ENCODE data around the gene FBXO22. TPM values are rescaled to one million over a fixed set of nuclear protein-coding genes. Genes with fewer than 3 reads are reported as not detected.

The FBXO22 gene
- total and polyA plus RNA-seq, 12 donors, result 3.8 to 23.4 (median 18.4) TPM

DNA sequence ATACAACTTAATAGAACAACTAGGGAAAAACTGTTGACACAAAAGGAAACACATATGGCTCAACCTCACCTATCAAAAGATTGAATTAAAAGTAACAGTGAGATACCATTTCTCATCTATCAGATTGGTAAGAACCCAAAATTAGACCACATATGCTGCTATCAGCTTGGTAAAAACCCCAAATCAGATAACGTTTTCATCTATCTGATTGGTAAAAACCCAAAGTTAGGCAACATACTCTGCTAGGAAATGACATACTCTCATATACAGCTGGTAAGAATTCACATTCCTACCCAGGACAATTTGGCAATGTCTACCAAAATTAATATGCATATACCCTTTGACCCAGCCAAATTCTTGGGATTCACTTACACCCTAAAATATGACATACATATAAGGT is 82.3 kb downstream of the FBXO22 start:
- no peaks in the 10 kb centered on the region for H3K9me3 ChIP-seq
- 79 to 84% methylated on average over 1 of the region's 1 CpG for WGBS, 2 donors
- H3K36me3 ChIP-seq, result no peaks in the 10 kb centered on the region
- H3K27me3 ChIP-seq, result peaks cover 0 to under 1% (median 0%) of the 10 kb centered on the region in 7 donors
- ATAC-seq (no peak), DNase-seq (no peak)
- TF ChIP-seq, protein P1, sequence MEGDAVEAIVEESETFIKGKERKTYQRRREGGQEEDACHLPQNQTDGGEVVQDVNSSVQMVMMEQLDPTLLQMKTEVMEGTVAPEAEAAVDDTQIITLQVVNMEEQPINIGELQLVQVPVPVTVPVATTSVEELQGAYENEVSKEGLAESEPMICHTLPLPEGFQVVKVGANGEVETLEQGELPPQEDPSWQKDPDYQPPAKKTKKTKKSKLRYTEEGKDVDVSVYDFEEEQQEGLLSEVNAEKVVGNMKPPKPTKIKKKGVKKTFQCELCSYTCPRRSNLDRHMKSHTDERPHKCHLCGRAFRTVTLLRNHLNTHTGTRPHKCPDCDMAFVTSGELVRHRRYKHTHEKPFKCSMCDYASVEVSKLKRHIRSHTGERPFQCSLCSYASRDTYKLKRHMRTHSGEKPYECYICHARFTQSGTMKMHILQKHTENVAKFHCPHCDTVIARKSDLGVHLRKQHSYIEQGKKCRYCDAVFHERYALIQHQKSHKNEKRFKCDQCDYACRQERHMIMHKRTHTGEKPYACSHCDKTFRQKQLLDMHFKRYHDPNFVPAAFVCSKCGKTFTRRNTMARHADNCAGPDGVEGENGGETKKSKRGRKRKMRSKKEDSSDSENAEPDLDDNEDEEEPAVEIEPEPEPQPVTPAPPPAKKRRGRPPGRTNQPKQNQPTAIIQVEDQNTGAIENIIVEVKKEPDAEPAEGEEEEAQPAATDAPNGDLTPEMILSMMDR (IDR thresholded peaks at IDR 0.05), result no peak
- H3K4me3 ChIP-seq, result no peak overlapping the region
- H3K27ac ChIP-seq, result no peak overlapping the region
- intact Hi-C loops (cut with DNase I), result no loop called here
- no peaks in the 10 kb centered on the region for H3K4me1 ChIP-seq

DNA sequence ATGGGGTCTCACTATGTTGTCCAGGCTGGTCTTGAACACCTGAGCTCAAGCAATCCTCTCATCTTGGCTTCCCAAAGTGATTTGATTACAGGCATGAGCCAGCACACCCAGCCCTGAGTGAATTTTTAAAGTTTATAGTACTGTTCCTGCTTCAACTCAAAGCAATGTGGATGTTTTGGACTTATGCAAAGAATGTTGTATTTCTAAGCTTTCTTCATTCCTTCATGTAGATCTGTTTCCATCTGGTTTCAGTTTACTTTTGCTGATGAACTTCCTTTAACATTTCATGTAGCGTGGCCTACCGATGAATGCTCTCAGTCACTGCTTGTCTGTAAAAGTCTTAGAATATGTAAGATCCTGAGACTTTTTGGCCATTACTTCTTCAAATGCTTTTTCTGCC is 85.4 kb downstream of the FBXO22 start:
- WGBS, 2 donors, result 85 to 88% methylated on average over 2 of the region's 2 CpGs
- intact Hi-C loops (cut with DNase I), result no loop called here

DNA sequence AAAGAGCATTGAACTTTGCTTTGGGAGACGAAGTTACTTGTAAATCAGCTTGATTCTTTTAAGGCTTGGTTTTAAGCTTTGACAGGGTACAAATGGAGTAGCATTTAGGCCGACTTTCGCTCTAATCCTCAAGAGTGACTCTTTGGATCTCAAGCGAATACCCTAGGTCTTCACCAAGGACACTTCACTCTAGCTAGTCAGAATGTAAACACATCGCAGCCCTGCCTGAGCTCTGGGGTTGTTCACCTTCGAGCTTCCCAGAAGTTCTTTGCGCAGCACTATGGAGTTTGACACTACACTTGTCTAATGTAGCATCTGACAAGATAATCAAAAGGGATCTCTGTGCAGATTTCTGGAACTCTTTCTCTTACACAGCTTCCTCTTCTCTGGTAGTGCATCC is 86.2 kb downstream of the FBXO22 start:
- TF ChIP-seq, protein P1 (IDR thresholded peaks at IDR 0.05), result no peak
- no peak for ATAC-seq
- 90 to 93% methylated on average over 7 of the region's 7 CpGs for WGBS, 2 donors

More for the DNA sequence above, 85.4 kb downstream of the FBXO22 start:
- H3K4me3 ChIP-seq, result no peak overlapping the region
- TF ChIP-seq, protein P1 (IDR thresholded peaks at IDR 0.05), result no peak
- no peak for DNase-seq
- H3K4me1 ChIP-seq, result no peaks in the 10 kb centered on the region
- no peak overlapping the region for H3K27ac ChIP-seq
- H3K9me3 ChIP-seq, result peaks cover 0 to 14% (median under 1%) of the 10 kb centered on the region in 11 donors
- no peak for ATAC-seq
- H3K36me3 ChIP-seq, result no peaks in the 10 kb centered on the region
- H3K27me3 ChIP-seq, result peaks cover 0 to 3% (median 0%) of the 10 kb centered on the region in 7 donors

More for the DNA sequence above, 86.2 kb downstream of the FBXO22 start:
- no peaks in the 10 kb centered on the region for H3K36me3 ChIP-seq
- H3K4me3 ChIP-seq, result no peak overlapping the region
- H3K27me3 ChIP-seq, result peaks cover 0 to 3% (median 0%) of the 10 kb centered on the region in 7 donors
- no peak for DNase-seq
- H3K4me1 ChIP-seq, result no peaks in the 10 kb centered on the region
- H3K9me3 ChIP-seq, result peaks cover 0 to 14% (median 3%) of the 10 kb centered on the region in 11 donors
- intact Hi-C loops (cut with DNase I), result no loop called here
- no peak overlapping the region for H3K27ac ChIP-seq

Other genes starting within 250 kb of the FBXO22 start
- 10 to 100 TPM in 8 of 10 donors, 1 to 10 TPM in 2; 7.4 to 19.8 (median 13.0) TPM for gene CSPG4, start 191.0 kb upstream of the FBXO22 start, total RNA-seq
- 10 to 100 TPM; 12.1 TPM for gene CSPG4, start 191.0 kb upstream of the FBXO22 start, polyA plus RNA-seq
- 10 to 100 TPM; 16.0 to 36.5 (median 25.3) TPM for gene UBE2Q2, start 60.4 kb upstream of the FBXO22 start, total RNA-seq
- gene UBE2Q2, start 60.4 kb upstream of the FBXO22 start, polyA plus RNA-seq, result 10 to 100 TPM; 12.5 to 24.3 TPM
- under 1 TPM in 1 of 10 donors, not detected in 9; 0.19 TPM for gene NRG4, start 108.5 kb downstream of the FBXO22 start, total RNA-seq
- gene NRG4, start 108.5 kb downstream of the FBXO22 start, polyA plus RNA-seq, result not detected
- under 1 TPM in 8 of 10 donors, not detected in 2; 0.09 to 0.30 (median 0.15) TPM for gene TMEM266, start 156.1 kb downstream of the FBXO22 start, total RNA-seq
- under 1 TPM in 1 of 2 donors, not detected in 1; 0.01 TPM for gene TMEM266, start 156.1 kb downstream of the FBXO22 start, polyA plus RNA-seq